K562 (cell line): ENCODE data around the gene VPREB3.

Experiments used
- GABPA ChIP-seq: fragments of 200-800 bp; sonication (Bioruptor generic); conservative IDR thresholded peaks from 2 replicates; pipeline ENCODE4 v1.6.1; 2016; ENCODE audit warnings: low read depth, missing genetic modification characterization, missing compliant biosample characterization
- JUND ChIP-seq, 2 experiments: IDR thresholded peaks; 2 replicates in 1 of 2; 3 replicates in 1 of 2; pipeline ENCODE4 v1.6.1; 2011; ENCODE audit warnings: borderline replicate concordance in 2 of 2, low read depth in 2 of 2, low read length in 2 of 2, improper control_type of control experiment in 1 of 2, missing biosample characterization in 1 of 2, missing genetic modification characterization in 1 of 2, missing genetic modification reagents in 1 of 2
- NFIC ChIP-seq: fragments of 450-650 bp; IDR thresholded peaks from 2 replicates; pipeline ENCODE4 v1.6.1; 2017; ENCODE audit warnings: mild to moderate bottlenecking, inconsistent platforms
- PPARD ChIP-seq: fragments of 250-450 bp; sonication (Bioruptor Pico); IDR thresholded peaks from 2 replicates; pipeline ENCODE4 v1.8.0; 2022; ENCODE audit warnings: inconsistent platforms, mild to moderate bottlenecking, moderate library complexity
- SMARCA4 ChIP-seq: fragments of 450-650 bp; IDR thresholded peaks from 2 replicates; pipeline ENCODE4 v1.6.1; 2016
- TF ChIP-seq, protein P1 (sequence below): fragments of 250-450 bp; sonication (Bioruptor Pico); IDR thresholded peaks from 2 replicates; pipeline ENCODE4 v1.5.0; 2022; ENCODE audit warnings: mild to moderate bottlenecking
- TF ChIP-seq, protein P2 (sequence below): fragments of 250-450 bp; sonication (Bioruptor Pico); IDR thresholded peaks from 2 replicates; pipeline ENCODE4 v1.8.0; 2022; ENCODE audit warnings: moderate library complexity, mild to moderate bottlenecking, inconsistent platforms

GRCh38 chr22:23715806-23716375 lies 38.3 kb downstream of the VPREB3 start:
- no peak for TF ChIP-seq GABPA (tag)
- TF ChIP-seq, protein P1, sequence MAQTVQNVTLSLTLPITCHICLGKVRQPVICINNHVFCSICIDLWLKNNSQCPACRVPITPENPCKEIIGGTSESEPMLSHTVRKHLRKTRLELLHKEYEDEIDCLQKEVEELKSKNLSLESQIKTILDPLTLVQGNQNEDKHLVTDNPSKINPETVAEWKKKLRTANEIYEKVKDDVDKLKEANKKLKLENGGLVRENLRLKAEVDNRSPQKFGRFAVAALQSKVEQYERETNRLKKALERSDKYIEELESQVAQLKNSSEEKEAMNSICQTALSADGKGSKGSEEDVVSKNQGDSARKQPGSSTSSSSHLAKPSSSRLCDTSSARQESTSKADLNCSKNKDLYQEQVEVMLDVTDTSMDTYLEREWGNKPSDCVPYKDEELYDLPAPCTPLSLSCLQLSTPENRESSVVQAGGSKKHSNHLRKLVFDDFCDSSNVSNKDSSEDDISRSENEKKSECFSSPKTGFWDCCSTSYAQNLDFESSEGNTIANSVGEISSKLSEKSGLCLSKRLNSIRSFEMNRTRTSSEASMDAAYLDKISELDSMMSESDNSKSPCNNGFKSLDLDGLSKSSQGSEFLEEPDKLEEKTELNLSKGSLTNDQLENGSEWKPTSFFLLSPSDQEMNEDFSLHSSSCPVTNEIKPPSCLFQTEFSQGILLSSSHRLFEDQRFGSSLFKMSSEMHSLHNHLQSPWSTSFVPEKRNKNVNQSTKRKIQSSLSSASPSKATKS, result no peak
- TF ChIP-seq, protein P2, sequence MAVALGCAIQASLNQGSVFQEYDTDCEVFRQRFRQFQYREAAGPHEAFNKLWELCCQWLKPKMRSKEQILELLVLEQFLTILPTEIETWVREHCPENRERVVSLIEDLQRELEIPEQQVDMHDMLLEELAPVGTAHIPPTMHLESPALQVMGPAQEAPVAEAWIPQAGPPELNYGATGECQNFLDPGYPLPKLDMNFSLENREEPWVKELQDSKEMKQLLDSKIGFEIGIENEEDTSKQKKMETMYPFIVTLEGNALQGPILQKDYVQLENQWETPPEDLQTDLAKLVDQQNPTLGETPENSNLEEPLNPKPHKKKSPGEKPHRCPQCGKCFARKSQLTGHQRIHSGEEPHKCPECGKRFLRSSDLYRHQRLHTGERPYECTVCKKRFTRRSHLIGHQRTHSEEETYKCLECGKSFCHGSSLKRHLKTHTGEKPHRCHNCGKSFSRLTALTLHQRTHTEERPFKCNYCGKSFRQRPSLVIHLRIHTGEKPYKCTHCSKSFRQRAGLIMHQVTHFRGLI, result no peak
- no peak for TF ChIP-seq NFIC
- no peak for TF ChIP-seq JUND (IDR thresholded peaks at IDR 0.05; ENCODE audit: borderline replicate concordance, low read depth, low read length)
- TF ChIP-seq JUND (tag; IDR thresholded peaks at IDR 0.05; ENCODE audit: borderline replicate concordance, low read depth, low read length), result no peak
- no peak for TF ChIP-seq SMARCA4
- TF ChIP-seq PPARD (CRISPR knock-in tag), result no peak
